Inflammatory macrophage (primary cell): ENCODE results near the gene KRTAP20-4.

ENCODE experiments used
- DNase-seq, 2 donors: peaks; one replicate each; pipeline ENCODE4 v3.0.0-alpha.2; 2020 to 2022
- total RNA-seq, 18 experiments: gene quantifications; one replicate each; lab custom pipeline; 2026; ENCODE audit warnings: mixed read lengths in 6 of 18, inconsistent platforms in 2 of 18; lab: John Stamatoyannopoulos, UW

Gene KRTAP20-4
- total RNA-seq = 0 reads per million in 18 experiments

GRCh38 chr21:30620522-30620921, at the start of gene KRTAP20-4:
TSS of gene KRTAP20-4 (plus strand) at chr21:30620627.
- DNase-seq = no peak

GRCh38 chr21:30577766-30578165, 42.7 kb upstream of the KRTAP20-4 start:
- DNase-seq = no peak

GRCh38 chr21:30579346-30579745, 41.1 kb upstream of the KRTAP20-4 start:
- DNase-seq = no peak

GRCh38 chr21:30580132-30580531, 40.3 kb upstream of the KRTAP20-4 start:
- no peak for DNase-seq

- no peak for DNase-seq
These were observed 37.6 kb upstream of the KRTAP20-4 start for GRCh38 chr21:30582870-30583269.

GRCh38 chr21:30590297-30590696, 30.1 kb upstream of the KRTAP20-4 start, which contains the start of gene KRTAP22-2:
TSS of gene KRTAP22-2 (minus strand) at chr21:30590397.
- DNase-seq = no peak

GRCh38 chr21:30592140-30592539, 28.3 kb upstream of the KRTAP20-4 start, which contains the start of gene KRTAP6-3:
TSS of gene KRTAP6-3 (plus strand) at chr21:30592440. CDS start at chr21:30592446, 6 bp downstream.
- DNase-seq = no peak

GRCh38 chr21:30598802-30599201, 21.6 kb upstream of the KRTAP20-4 start, which contains the start of gene KRTAP6-2:
TSS of gene KRTAP6-2 (minus strand) at chr21:30598902. CDS start at chr21:30598874, 28 bp downstream.
- DNase-seq = no peak

- DNase-seq = no peak
These were observed 19.6 kb upstream of the KRTAP20-4 start, which contains the start of gene KRTAP22-1 for GRCh38 chr21:30600787-30601186. TSS of gene KRTAP22-1 (plus strand) at chr21:30601087.

- DNase-seq = no peak
These were observed 14.5 kb upstream of the KRTAP20-4 start for GRCh38 chr21:30605968-30606367.

GRCh38 chr21:30612132-30612531, 8.3 kb upstream of the KRTAP20-4 start:
- no peak for DNase-seq

GRCh38 chr21:30613836-30614235, 6.6 kb upstream of the KRTAP20-4 start, which contains the start of gene KRTAP6-1:
TSS of gene KRTAP6-1 (minus strand) at chr21:30613930. CDS start at chr21:30613904, 26 bp downstream.
- DNase-seq = no peak

- no peak for DNase-seq
These were observed 5.2 kb upstream of the KRTAP20-4 start for GRCh38 chr21:30615199-30615598.

- DNase-seq = no peak
These were observed 4.3 kb upstream of the KRTAP20-4 start, which contains the start of gene KRTAP20-1 for GRCh38 chr21:30616125-30616524. TSS of gene KRTAP20-1 (plus strand) at chr21:30616425. CDS start at chr21:30616455, 30 bp downstream.

GRCh38 chr21:30620080-30620479, 347 bp upstream of the KRTAP20-4 start:
- DNase-seq = no peak

GRCh38 chr21:30623362-30623761, 2.9 kb downstream of the KRTAP20-4 start:
- no peak for DNase-seq

GRCh38 chr21:30625449-30626165, 5.2 kb downstream of the KRTAP20-4 start:
- no peak for DNase-seq

- DNase-seq = no peak
These were observed 7.7 kb downstream of the KRTAP20-4 start for GRCh38 chr21:30628109-30628508.

GRCh38 chr21:30629200-30629599, 8.8 kb downstream of the KRTAP20-4 start:
- DNase-seq = no peak

- DNase-seq = no peak
These were observed 14.5 kb downstream of the KRTAP20-4 start, which contains the start of gene KRTAP20-2 for GRCh38 chr21:30634906-30635305. TSS of gene KRTAP20-2 (plus strand) at chr21:30635206. CDS start at chr21:30635264, 58 bp downstream.

GRCh38 chr21:30638686-30639085, 18.3 kb downstream of the KRTAP20-4 start:
- no peak for DNase-seq

GRCh38 chr21:30642564-30642963, 22.1 kb downstream of the KRTAP20-4 start, which contains the start of gene KRTAP20-3:
TSS of gene KRTAP20-3 (plus strand) at chr21:30642864.
- no peak for DNase-seq

- DNase-seq = no peak
These were observed 26.5 kb downstream of the KRTAP20-4 start for GRCh38 chr21:30646904-30647414.

- no peak for DNase-seq
These were observed 32.5 kb downstream of the KRTAP20-4 start for GRCh38 chr21:30652891-30653290.
